ENCODE data around the gene USP46.

Gene USP46

GRCh38 chr4:52657292-52657617 is 1.8 kb downstream of the USP46 start:
- DNase-seq (ENCODE audit: low spot score), result no peak

GRCh38 chr4:52655506-52655905 is 3.6 kb downstream of the USP46 start:
- no peak for DNase-seq (ENCODE audit: low spot score)

DNA sequence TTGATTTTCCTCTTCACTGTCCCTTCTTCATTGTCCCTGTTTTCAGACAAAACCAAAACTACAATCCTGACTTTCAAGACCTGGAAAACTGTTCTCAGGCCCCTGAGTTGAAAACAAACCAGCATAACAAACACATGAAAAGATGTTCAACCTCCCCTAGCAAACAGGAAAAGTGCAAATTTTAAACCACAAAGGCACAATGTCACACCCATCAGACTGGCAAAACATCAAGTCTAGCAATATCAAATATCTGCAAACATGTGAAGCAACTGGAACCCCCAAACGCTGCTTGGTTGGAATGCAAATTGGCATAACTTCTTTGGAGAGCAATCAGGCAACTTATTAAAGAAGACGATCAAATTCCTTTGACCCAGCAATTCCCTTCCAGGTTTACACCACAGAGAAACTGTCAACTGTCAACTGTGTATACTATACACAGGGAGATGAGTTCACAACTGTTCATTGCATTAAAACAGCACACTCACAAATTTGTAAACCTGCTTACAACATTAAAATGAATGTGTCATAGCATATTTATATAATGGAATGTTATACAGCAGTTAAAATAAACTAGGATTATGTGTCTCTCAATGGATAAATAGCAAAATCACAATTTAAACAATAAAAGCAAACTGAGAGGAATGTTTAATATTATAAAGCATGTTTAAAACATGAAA is 7.0 kb downstream of the USP46 start:
- DNase-seq (ENCODE audit: low spot score), result no peak

- no peak for DNase-seq (ENCODE audit: low spot score)
Observed at GRCh38 chr4:52648836-52649235, 10.3 kb downstream of the USP46 start.

GRCh38 chr4:52646741-52647140 is 12.4 kb downstream of the USP46 start:
- DNase-seq (ENCODE audit: low spot score), result no peak

DNA sequence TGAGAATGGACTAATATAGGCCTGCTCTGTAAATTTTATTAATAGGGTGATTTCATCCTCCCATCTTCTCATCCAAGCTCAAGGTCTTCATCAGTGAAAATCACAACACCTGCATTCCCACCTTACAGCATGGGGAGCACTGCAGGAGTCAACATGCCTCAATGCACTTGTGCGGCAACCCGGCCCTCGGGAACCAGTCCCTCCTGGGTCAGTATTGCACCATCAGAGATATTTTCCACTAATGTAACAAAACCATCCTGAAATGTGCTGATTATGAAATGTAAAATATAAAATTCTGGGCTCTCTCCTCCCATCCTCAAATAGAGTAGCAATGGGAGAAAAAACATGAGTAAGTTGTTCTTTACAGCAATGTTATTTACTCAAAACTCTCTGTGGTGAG is 13.0 kb downstream of the USP46 start:
- no peak for DNase-seq (ENCODE audit: low spot score)

GRCh38 chr4:52645300-52645699 is 13.8 kb downstream of the USP46 start:
- no peak for DNase-seq (ENCODE audit: low spot score)

GRCh38 chr4:52643785-52644244 is 15.3 kb downstream of the USP46 start:
- DNase-seq (ENCODE audit: low spot score), result no peak

DNA sequence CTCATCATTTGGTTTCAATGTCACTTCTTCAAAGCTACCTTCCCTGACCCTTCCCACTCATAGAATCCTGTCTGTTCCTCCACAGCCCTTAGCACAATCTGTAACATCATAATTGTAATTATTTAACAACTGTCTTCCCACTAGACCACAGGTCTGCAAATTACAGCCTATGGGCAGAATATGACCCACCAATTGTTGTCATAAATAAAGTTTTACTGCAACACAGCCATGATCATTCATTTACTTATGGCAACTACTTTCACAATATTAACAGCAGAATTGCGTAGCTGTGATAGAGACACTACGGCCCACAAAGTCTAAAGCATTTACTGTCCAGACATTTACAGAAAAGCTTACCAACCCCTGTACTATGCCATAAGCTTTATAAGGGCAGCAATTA is 15.9 kb downstream of the USP46 start:
- no peak for DNase-seq (ENCODE audit: low spot score)

DNA sequence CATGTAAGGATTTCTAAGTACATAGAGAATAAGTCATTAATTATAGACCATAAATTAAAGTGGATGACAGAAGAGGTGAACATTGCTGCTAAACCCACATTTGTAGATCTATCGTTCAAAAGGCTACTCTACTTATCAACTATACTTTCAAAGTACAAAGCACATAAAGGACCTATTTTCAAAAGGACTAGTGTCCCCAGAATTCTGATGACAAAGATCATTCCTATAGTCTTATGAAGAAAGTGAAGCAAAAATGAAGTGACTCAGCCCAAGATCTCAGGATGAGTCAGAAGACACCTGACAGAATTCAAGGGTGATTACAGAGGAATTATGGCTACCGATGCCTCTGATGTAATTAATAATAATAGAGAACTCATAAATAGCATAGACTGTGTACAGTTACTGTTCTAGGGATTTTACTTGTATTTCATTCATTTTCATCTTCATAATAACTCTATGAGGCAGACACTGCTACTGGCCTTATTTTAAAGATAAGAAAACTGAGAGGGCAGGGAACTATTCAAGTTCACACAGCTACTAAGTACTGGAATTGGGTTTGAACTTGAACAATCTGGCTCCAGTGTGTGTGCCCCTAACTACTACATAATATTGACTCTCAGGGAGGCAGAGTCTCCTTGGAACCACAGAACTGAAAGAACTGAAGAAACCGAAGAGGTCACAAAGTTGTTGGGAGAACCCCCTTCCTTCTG is 17.1 kb downstream of the USP46 start:
- no peak for DNase-seq (ENCODE audit: low spot score)

GRCh38 chr4:52640808-52641565 is 18.1 kb downstream of the USP46 start:
- DNase-seq (ENCODE audit: low spot score), result no peak

- no peak for DNase-seq (ENCODE audit: low spot score)
Observed at GRCh38 chr4:52638717-52639116, 20.4 kb downstream of the USP46 start.

DNA sequence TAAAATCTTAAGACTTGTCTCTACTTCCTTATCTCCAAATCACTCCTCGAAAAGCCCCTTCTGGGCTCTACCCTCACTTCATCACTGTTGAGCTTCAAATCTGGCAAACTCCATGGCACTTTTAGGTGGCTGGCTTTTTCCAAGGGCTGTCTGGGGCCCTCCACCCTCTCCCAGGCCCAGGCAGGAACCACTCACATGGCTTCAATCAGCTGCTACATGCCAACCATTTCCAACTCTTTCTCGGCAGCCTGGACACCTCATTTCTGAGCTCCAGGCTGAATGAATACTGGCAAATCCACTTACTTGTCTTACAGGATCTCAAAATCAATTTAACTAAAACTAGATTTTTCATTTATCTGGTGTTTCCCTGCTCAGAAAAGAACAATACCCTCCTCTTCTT is 22.0 kb downstream of the USP46 start:
- DNase-seq (ENCODE audit: low spot score), result no peak

- DNase-seq (ENCODE audit: low spot score), result no peak
Observed at GRCh38 chr4:52635560-52635959, 23.5 kb downstream of the USP46 start.

GRCh38 chr4:52635130-52635529 is 24.0 kb downstream of the USP46 start:
- no peak for DNase-seq (ENCODE audit: low spot score)

- DNase-seq (ENCODE audit: low spot score), result no peak
Observed at GRCh38 chr4:52633846-52634245, 25.3 kb downstream of the USP46 start.

DNA sequence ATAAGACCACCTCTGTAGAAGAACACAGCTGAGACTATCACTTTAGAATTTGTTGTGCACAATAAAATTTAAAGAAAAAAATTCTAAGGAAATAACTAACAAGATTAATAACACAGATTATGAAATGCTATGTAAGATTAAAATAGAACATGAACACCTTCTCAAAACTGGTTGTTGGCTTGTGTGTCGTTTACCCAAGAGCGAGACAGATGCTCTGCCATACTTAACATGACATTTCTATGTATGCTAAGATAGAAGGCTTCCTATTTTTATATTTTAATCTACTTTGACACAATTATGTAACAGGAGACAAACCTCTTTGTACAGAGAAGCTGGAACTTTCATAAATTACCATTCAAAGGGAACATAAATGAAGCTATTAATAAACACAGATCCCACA is 30.1 kb downstream of the USP46 start:
- DNase-seq (ENCODE audit: low spot score), result no peak

GRCh38 chr4:52628543-52628942 is 30.6 kb downstream of the USP46 start:
- no peak for DNase-seq (ENCODE audit: low spot score)

DNA sequence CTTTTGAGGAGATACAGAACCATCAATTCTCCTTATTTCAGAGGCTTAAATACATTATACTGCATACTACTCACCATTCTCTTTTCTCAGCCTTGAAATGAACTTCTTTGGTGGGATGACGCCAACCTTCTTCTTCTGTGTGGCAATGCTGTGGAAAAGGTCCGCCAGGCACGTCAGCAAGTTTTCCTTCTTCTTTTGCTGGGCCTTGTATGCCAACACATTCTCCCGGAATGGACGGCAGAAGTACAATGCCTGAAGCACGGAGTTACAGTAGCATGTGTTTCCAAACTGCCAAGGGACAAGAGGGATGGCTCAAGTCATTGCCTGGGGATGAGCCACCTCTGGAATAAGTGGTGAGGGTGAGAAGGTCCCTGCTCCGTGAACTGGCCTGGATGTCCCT is 31.2 kb downstream of the USP46 start:
- DNase-seq (ENCODE audit: low spot score), result no peak

DNA sequence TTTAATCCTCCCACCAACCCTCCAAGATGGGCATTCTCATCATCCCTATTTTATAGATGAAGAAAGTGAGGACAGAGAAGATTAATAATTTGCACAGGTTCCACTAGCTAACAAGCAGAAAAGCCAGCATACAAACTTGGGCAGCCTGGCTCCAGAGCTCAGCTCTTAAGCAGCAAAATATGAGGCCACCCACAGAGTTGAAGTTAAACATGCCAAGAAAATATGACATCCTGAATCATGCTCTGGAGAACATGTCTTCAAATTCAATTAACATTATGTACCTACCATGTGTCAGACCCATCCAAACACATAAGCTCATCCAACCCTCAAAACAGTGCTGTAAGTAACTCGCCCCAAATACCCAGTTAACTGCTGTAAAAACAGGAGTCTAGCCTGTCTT is 33.9 kb downstream of the USP46 start:
- DNase-seq (ENCODE audit: low spot score), result no peak

GRCh38 chr4:52622564-52622963 is 36.5 kb downstream of the USP46 start:
- no peak for DNase-seq (ENCODE audit: low spot score)

DNA sequence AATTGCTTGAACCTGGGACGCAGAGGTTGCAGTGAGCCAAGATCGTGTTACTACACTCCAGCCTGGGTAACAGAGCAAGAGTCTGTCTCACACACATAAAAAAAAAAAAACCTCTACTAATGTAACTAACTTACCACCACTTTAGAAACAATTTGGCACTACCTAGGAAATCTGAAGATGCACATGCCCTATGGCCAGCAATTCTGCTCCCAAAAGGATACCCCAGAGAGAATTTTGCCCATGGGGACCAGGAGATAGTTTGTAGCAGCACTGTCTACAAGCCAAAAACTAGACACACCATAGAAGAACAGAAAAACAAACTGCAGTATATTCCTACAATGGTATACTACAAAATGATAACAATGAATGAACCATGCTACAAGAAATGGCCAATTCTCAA is 37.5 kb downstream of the USP46 start:
- no peak for DNase-seq (ENCODE audit: low spot score)

GRCh38 chr4:52619591-52619931 is 39.5 kb downstream of the USP46 start:
- DNase-seq (ENCODE audit: low spot score), result no peak

All from D341Med (cell line).